ENCODE results near the gene SPATA9. TPM values are rescaled to one million over a fixed set of nuclear protein-coding genes. Genes with fewer than 3 reads are reported as not detected.

Gene SPATA9
- polyA plus RNA-seq, 1 of the 3 experiments (the other 2 are of a cell fraction): 0.07 TPM

DNA sequence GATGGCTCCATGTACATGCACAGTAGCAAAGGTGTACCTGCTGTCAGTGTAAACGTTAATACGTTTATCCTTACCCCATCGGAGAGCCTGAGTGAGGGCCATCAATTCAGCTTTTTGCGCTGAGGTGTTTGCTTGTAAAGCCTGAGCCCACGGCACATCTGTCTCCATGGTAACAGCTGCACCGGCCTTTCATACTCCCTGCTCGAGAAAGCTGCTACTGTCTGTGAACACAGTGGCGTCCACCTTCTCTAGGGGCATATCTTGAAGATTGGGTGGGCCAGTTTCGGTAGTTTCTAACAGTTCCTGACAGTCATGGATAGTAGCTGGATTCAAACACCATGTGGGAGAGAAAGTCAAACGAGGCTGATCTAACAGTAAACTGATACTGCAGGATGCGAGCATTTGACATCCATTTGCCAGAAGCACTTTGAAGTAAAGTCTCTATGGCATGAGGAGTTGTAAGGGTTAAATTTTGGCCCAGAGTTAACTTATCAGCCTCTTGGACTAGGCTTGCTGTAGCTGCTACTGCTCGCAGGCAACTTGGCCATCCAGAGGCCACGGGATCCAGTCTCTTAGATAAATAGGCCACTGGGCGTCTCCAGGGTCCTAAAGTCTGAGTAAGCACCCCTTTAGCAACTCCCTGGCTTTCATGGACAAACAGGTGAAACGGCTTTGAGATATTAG is 27.3 kb upstream of the SPATA9 start:
- no peak for TF ChIP-seq YY1 (IDR thresholded peaks at IDR 0.05; ENCODE audit: low read depth)
- no peak for TF ChIP-seq ELF1 (IDR thresholded peaks at IDR 0.05)
- TF ChIP-seq, protein P1, sequence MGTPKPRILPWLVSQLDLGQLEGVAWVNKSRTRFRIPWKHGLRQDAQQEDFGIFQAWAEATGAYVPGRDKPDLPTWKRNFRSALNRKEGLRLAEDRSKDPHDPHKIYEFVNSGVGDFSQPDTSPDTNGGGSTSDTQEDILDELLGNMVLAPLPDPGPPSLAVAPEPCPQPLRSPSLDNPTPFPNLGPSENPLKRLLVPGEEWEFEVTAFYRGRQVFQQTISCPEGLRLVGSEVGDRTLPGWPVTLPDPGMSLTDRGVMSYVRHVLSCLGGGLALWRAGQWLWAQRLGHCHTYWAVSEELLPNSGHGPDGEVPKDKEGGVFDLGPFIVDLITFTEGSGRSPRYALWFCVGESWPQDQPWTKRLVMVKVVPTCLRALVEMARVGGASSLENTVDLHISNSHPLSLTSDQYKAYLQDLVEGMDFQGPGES (IDR thresholded peaks at IDR 0.05; ENCODE audit: low read depth, low read length): no peak
- TF ChIP-seq EZH2phosphoT487 (IDR thresholded peaks at IDR 0.05; ENCODE audit: borderline replicate concordance, low read depth): no peak
- CTCF ChIA-PET: no interaction called here
- POLR2A ChIA-PET: no interaction called here

DNA sequence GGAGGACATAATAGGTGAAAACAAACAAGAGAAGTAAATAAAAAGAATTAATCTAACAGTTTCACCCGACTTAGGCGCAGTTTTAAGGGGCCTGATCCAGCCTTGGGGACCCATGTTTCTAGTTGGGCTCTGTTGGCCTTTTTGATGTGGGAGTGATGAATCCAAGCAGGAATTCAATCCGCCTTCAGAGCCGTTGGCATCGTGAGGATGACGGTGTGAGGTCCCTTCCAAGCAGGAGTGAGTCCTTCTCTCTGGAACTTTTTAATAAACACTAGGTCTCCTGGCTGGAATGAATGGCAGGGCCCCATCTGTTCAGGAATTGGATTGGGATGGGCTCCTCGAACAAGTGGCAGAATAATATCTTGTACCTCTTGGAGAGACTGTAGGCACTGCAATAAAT is 26.1 kb upstream of the SPATA9 start:
- H3K27ac ChIP-seq (ENCODE audit: low read depth in 2 of 2, low read length in 1 of 2): no peak overlapping the region
- no peaks in the 10 kb centered on the region for H4K20me1 ChIP-seq (ENCODE audit: insufficient read depth)
- no peak overlapping the region for H2AFZ ChIP-seq (ENCODE audit: low read depth)
- no peaks in the 10 kb centered on the region for H3K9me3 ChIP-seq
- H3K9me2 ChIP-seq: no peaks in the 10 kb centered on the region
- H3K36me3 ChIP-seq (replicated peaks in 1 of 2; ENCODE audit: control insufficient read depth in 1 of 2, insufficient read depth in 2 of 2, low read length in 1 of 2): no peaks in the 10 kb centered on the region
- no peaks in the 10 kb centered on the region for H3K27me3 ChIP-seq (ENCODE audit: insufficient read depth)
- no peak overlapping the region for H3K9ac ChIP-seq
- no peaks in the 10 kb centered on the region for H3K79me2 ChIP-seq (ENCODE audit: insufficient read depth)
- H3F3A ChIP-seq (replicated peaks; ENCODE audit: insufficient read depth): peaks cover 13% of the 10 kb centered on the region
- DNase-seq: no peak
- H3K4me3 ChIP-seq (ENCODE audit: low read depth in 2 of 2, low read length in 1 of 2): no peak overlapping the region
- TF ChIP-seq RAD21 (IDR thresholded peaks at IDR 0.05; ENCODE audit: low read length) (no peak), EP300 (IDR thresholded peaks at IDR 0.05; ENCODE audit: borderline replicate concordance in 1 of 2, low read depth in 1 of 2, low read length in 1 of 2) (no peak), USF1 (IDR thresholded peaks at IDR 0.05; ENCODE audit: borderline replicate concordance, low read depth) (no peak), CTCF (IDR thresholded peaks at IDR 0.05) (no peak), ZBTB33 (IDR thresholded peaks at IDR 0.05; ENCODE audit: borderline replicate concordance, low read depth) (no peak), MAX (IDR thresholded peaks at IDR 0.05; ENCODE audit: low read depth) (no peak), TCF12 (IDR thresholded peaks at IDR 0.05) (no peak), RCOR1 (IDR thresholded peaks at IDR 0.05; ENCODE audit: low read length) (no peak), MEF2A (IDR thresholded peaks at IDR 0.05; ENCODE audit: borderline replicate concordance, low read depth) (no peak), FOXM1 (IDR thresholded peaks at IDR 0.05; ENCODE audit: low read depth) (no peak), FOXJ3 (CRISPR knock-in tag; IDR thresholded peaks at IDR 0.05) (no peak), TEAD4 (IDR thresholded peaks at IDR 0.05; ENCODE audit: borderline replicate concordance, insufficient read depth) (no peak), ELF1 (IDR thresholded peaks at IDR 0.05) (no peak), NRF1 (IDR thresholded peaks at IDR 0.05; ENCODE audit: low read depth, low read length) (no peak)
- H3K4me2 ChIP-seq: no peak overlapping the region
- WGBS (ENCODE audit: low lambda C conversion rate): 96% methylated on average over 7 of the region's 7 CpGs
- POLR2A ChIA-PET: no interaction called here
- CTCF ChIA-PET: interaction anchor here (0.9 kb wide), 1 partner anchor 63 kb away, joined by 3 read pairs; no protein-coding TSS in a partner anchor
- peaks cover 0 to 6% of the 10 kb centered on the region in 2 experiments; a peak in 2 of 4 replicates for H3K4me1 ChIP-seq (ENCODE audit: control insufficient read depth in 1 of 2, insufficient read depth in 2 of 2, low read depth in 1 of 2, low read length in 1 of 2)

More for the DNA sequence above, 27.3 kb upstream of the SPATA9 start:
- Histone ChIP-seq H3K4me2 (no peak overlapping the region), H3K27me3 (ENCODE audit: insufficient read depth) (no peaks in the 10 kb centered on the region), H3F3A (replicated peaks; ENCODE audit: insufficient read depth) (peaks cover 16% of the 10 kb centered on the region), H3K27ac (ENCODE audit: low read depth in 2 of 2, low read length in 1 of 2) (no peak overlapping the region), H3K9me3 (no peaks in the 10 kb centered on the region), H3K9me2 (no peaks in the 10 kb centered on the region), H3K9ac (no peak overlapping the region), H3K4me1 (ENCODE audit: control insufficient read depth in 1 of 2, insufficient read depth in 2 of 2, low read depth in 1 of 2, low read length in 1 of 2) (peaks cover 3 to 6% of the 10 kb centered on the region in 2 experiments; a peak in 2 of 4 replicates), H3K79me2 (ENCODE audit: insufficient read depth) (no peaks in the 10 kb centered on the region), H2AFZ (ENCODE audit: low read depth) (no peak overlapping the region), H4K20me1 (ENCODE audit: insufficient read depth) (no peaks in the 10 kb centered on the region), H3K36me3 (replicated peaks in 1 of 2; ENCODE audit: control insufficient read depth in 1 of 2, insufficient read depth in 2 of 2, low read length in 1 of 2) (no peaks in the 10 kb centered on the region), H3K4me3 (ENCODE audit: low read depth in 2 of 2, low read length in 1 of 2) (no peak overlapping the region)
- no peak for DNase-seq
- 88% methylated on average over 13 of the region's 15 CpGs for WGBS (ENCODE audit: low lambda C conversion rate)
